Raji (cell line): ENCODE data around the gene SLFN14.

ENCODE experiments used
- POLR2A ChIP-seq: IDR thresholded peaks from 2 replicates; pipeline ENCODE4 v1.6.1; 2011; ENCODE audit warnings: low read depth, low read length, control low read depth; ENCODE audit not compliant: insufficient read depth

SLFN14 gene

DNA sequence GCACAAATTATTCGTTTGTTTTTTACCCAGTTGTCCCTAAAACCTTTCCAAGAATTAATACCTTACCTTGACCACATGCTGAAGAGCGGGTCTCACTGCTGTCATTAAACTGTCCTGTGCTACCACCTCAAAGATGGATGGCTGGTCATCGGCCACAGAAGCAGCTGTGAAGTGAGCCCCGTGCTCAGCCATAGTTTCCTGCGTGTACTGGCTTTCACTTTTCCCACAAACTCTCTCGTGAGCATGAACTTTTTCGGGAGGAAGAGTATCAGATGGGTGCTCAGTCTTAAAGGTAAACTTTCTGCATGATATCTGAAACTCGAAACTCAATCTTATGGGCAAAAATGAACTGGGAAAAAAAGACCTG, 17.2 kb upstream of the SLFN14 start:
- TF ChIP-seq POLR2A: no peak

DNA sequence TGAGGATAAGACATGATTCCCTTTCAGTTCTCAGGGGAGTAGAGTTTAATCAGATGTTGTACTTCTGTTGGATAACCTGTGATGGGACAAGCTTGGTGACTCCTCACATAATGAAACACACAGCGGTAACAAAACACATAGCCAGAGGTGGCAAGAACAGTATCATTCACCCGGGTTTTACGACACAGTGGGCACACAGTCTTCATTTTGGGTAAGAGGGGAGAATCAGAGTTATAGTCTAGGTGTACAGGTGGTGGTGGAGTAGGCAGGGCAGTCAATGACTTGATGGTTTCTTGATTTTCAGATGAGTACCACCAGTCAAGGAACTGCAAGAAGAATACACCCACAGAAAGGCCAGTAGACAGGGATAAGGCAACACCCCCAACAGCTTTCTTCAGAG, 15.1 kb upstream of the SLFN14 start:
- TF ChIP-seq POLR2A: no peak

DNA sequence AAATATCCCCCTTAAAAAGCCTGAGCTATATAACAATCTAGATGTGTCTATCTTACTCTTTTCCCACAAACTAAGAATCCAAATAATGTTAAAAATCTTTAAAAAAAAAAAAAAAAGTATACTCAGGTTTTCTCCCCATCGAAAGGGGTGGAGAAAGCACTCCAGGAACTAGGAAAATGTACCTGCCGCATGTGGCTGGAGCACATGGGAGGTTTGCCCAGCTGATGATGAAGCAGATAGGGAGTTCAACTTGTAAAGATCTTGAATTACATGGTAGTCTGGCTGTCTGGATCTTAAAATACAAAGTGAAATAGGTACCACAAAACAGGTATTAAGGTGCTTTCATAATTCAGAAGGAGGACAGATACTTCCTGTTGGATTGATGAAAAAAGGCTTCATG, 8.8 kb upstream of the SLFN14 start:
- TF ChIP-seq POLR2A: no peak

DNA sequence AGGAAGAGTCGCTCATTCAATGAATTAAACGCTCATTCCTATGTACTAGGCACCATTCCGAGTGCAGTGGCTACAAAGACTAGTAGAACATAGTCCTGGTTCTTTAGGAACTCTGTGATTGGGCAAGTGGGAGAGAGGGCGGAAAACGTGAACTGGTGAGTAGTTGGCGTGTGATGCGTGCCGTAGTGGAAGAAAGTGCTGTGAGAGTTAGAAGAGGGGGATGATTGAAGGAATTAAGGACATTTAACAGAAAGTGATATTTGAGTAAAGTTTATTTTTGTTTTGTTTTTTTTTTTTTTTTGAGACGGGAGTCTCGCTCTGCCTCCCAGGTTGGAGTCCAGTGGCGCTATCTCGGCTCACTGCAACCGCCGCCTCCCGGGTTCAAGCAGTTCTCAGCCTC, 7.9 kb upstream of the SLFN14 start:
- no peak for TF ChIP-seq POLR2A

DNA sequence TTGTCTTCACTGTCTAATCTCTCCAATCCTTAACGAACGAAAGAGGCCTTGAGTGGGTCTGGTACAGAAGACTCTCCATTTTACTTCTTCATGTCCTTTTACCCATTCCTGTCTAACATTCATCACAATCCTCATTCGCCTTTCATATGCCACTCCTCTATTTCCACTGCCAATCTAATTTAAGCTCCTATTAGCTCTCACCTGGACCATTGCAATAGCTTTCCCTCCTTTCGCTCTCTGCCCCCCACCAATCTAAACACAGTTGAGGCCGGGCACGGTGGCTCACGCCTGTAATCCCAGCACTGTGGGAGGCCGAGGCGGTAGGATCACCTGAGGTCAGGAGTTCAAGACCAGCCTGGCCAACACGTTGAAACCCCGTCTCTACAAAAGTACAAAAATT, 6.3 kb upstream of the SLFN14 start:
- no peak for TF ChIP-seq POLR2A

DNA sequence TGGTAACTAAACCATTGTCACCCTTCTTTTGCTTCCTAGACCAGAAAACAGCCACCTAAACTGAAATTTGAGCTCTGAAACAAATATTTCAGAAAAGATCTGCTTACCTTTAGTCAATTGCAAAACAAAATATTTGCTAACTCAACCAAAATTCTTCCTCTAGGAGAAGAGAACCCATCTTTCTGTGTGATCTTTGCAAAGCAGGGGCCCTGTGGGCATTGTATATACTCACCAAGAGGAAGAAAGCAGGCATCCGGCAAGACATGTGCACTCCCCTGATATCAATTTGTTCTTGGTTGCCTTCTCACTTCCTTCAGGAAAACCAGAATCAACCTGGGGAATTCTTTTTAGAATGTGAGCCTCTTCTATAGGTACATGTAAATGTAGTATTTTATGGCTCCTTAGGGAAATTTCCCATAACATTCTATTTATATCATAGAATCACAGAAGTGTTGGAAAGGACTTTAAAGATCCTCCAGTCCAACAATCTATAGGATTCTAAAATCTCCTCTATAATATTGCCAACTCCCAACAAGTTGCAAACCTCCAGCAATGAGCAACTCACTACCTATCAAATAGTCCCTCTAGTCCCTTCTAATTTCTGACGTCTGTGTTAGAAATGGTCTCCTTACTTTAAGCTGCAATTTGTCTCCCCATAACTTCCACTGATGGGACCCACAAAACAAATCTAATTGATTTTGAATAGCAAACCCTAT, 966 bp downstream of the SLFN14 start:
- TF ChIP-seq POLR2A: no peak

DNA sequence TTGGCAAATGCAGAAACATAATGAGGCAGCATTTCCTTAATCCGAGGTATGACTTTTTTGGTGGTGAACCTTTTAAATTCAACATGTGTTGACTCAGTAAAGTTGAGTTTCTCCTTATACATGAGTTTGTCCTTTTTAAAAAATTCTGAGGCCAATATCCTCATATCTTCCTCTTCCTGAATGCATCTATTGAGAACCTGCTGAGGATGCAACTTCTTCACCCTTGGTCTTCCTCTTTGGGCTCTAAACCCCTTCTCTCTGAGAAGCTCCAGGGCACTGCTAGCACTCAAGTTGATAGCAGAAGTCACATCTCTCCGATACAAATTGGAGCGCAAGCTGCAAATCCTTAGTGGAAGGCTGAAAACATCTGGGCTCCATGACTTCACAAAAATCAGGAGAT, 3.3 kb downstream of the SLFN14 start:
- no peak for TF ChIP-seq POLR2A

DNA sequence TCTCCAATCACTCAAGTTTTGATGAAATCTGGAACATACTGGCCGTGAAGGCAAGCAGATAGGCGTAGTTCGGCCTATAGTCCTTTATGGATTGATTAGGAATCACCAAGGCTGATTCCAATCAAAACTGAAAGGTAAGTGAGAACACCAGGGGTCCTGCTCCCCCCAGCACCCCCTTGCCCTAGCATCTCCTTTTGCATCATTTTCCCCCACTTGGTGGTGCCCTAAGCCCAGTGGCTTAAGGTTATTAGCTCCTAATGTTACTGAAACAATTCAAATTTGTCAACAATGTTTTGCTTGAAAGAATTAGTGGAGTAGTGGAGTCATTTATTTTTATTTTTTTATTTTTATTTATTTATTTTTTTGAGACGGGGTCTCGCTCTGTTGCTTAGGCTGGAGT, 4.9 kb downstream of the SLFN14 start:
- TF ChIP-seq POLR2A: no peak

DNA sequence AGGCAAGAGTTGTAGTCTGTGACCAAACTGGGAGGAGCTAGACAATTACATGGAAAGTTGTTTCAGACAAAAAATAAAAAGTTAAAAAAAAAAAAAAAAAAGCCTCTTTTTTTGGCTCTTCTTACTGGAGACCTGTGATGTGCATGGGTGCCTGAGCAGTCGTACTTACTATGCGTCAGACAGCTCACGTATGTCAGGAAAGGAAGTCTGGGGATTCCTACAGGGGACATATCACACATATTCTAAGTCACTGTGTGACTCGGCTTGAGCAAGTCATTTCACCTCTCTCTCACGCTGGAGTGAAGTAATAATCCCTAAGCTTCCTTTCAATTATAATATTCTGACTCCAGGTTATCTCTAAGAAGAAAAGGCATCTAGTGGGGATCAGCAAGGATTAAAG, 6.0 kb downstream of the SLFN14 start:
- no peak for TF ChIP-seq POLR2A

DNA sequence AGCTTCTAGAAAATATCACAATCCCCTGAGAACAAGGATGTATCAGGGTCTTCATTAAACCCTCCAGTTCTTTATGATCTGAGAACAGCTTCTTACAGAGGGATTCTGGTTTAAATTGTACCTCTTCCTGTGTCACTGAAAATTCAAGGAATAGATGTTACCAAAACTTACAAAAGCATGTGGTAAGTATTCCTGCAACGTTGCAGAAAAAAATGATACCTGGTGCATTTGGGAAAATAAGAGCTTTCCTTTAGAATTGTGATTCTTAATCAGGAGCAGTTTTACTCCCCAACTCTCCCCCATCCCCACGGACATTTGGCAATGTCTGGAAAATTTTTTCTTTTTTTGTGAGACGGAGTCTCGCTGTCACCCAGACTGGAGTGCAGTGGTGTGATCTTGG, 7.3 kb downstream of the SLFN14 start:
- no peak for TF ChIP-seq POLR2A

DNA sequence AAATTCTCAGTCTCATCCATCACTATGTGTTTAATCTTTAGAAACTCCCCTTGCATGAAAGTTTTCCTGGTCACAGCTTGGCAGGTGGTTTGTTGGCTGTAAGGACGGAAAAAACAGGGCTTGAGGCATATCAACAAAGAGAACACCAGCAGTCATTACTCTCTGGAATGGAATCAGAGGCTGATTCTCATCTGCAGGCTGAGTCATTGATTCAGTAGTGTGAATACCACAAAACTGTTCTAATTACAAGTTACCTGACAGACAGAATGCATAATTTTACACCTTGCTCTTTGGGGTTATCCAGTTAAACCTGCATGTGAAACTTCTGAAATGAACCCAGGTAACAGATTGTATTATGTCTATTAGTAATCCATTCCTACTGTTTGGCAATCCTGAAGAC, 11.6 kb downstream of the SLFN14 start:
- no peak for TF ChIP-seq POLR2A

DNA sequence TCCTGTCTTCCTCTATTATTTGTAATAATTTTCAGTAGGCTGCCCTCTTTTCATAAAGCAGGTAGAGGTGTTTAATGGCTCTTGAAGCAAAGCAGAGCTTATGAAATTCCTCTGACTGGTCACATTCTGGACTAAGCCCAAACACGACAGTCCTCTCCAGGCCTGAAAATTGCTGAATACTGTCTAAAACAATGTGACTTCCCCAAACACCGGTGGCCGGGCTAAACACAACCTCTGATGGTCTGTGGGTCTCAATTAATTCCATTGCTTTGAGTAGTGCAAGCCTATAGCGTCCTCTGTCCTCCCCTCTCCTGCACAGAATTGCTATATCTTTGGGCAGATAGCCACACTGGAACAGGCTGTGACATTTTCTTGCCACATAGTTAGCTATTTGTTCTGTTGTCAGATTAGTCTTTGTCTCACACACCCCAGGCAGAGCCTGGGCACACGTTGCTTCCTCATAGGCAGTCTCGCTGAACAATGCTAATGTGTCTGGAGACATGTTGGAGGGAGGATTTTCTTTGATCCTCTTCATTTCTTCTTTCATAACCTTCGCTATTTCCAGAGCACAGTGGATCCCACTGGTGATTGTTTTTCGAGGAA, 12.3 kb downstream of the SLFN14 start:
- no peak for TF ChIP-seq POLR2A

DNA sequence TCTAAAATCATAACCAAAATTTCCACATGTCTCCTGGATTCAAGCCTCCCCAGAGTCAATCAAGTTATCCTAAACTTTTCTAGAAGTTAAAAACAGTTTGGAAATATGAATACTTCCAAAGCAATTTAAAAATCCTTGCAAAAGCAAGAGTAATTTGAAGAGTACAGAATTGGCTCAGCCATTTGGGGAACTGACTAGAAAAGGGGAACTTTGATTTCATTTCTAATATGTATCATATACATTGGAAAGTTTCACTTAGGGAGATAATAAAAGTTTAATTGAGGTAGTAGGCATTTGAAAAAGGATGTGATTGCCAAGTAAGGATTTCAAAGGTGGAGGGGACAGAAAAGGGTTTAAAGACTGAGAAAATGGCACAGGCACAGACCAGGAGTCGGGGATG, 14.1 kb downstream of the SLFN14 start:
- no peak for TF ChIP-seq POLR2A

DNA sequence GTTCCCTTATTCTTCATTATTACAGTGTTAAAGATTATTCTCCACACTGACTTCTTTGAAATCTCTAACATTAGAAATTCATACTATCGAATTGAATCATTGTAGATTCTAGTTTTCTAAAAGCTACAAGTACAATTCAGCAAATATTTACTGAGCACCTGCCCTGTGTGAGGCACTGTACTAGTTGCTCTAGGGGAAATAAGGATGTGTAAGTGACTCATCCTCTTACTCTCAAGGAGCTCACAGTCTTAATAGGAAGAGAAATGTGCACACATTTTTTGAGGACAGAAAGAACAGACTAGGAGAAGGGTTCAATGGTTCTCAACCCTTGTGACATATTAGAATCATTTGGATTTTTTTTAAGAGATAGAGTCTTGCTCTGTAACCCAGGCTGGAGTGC, 15.5 kb downstream of the SLFN14 start:
- no peak for TF ChIP-seq POLR2A

DNA sequence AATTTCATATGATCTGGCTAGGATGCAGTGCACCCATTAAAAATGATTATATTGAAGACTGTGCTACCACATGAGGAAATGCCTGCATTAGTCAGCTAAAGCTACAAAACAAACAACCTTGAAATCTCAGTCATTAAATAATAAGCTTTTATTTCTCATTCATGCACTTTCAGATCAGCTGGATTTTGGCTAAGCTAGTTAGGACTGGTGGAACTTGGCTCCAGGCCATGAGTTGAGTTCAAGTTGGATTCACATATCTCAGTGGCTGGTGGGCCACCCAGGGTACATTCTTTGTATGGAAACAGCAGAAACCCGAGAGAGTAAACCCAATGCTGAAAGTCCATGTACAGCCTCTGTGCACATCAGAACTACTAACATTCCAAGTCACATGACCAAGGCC, 16.8 kb downstream of the SLFN14 start:
- TF ChIP-seq POLR2A: no peak

DNA sequence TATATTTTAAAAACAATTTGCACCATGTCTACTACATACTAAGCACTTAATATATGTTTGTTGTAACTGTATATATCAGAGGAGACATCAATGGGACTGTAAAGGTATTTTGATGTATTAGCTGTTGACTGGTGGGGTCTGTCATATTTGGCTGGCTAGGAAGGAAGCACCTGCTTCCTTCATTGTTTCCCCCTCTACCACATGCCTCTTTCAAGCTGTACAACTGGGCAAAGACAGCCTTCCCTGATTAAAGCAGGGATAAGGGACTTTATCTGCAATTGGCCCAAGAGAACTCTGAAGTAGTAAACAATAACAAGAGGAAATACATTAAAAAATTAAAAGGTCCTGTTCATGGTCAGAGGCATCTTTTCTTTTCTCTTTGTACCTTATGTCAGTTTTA, 17.6 kb downstream of the SLFN14 start:
- no peak for TF ChIP-seq POLR2A

DNA sequence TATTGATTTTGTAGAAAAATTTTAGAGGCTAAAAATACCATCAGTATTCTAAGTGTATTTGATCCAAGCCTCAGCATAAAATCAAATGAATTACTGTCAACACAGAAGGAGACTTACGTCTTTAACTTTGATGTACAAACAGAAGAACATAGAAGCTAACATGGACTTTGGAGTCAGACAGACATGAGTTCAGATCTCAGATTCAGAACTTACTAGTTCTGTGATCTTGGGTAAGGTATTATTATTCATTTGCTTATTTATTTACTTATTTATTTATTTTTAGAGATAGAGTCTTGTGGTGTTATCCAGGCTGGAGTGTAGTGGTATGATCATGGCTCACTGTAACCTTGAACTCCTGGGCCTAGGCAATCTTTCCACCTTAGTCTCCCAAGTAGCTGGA, 19.2 kb downstream of the SLFN14 start:
- no peak for TF ChIP-seq POLR2A
